KG1 (cell line): ENCODE data around the gene TM4SF4.
"Not testable (repeated sequence)": the region's sequence is repeated elsewhere in the genome, so short reads cannot be mapped to it uniquely, and the experiment has no call there.

Experiments
- DNase-seq: peaks from one replicate; lab custom pipeline; 2025; lab: John Stamatoyannopoulos, UW

The TM4SF4 gene

GRCh38 chr3:149474250-149474817 lies at the start of gene TM4SF4:
TSS of gene TM4SF4 (plus strand) at chr3:149474697. CDS start at chr3:149474878, 181 bp downstream.
- DNase-seq = no peak

DNA sequence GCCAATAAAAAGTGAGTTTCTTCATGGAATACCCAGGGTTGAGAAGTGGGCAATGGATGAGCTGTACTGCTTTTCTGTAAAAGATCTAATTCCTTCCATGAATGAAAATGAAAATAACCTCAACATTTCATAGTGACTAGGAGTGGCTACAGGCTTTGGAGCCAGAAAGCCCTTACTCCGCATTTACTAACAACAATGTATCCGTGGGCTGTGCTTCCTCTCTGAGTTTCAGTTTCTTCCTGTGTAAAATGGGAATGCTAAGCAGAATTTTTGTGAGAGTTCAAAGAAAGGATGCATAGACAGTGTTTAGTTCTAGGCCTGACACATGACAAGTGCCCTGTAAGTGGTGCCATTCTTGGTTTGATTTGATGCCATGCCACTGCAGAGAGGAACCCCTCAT lies 49.6 kb upstream of the TM4SF4 start:
- no peak for DNase-seq

- DNase-seq = no peak
These were observed 48.2 kb upstream of the TM4SF4 start for GRCh38 chr3:149426325-149426724.

- no peak for DNase-seq
These were observed 46.4 kb upstream of the TM4SF4 start for GRCh38 chr3:149428087-149428486.

GRCh38 chr3:149430216-149430615 lies 44.3 kb upstream of the TM4SF4 start:
- DNase-seq = no peak

DNA sequence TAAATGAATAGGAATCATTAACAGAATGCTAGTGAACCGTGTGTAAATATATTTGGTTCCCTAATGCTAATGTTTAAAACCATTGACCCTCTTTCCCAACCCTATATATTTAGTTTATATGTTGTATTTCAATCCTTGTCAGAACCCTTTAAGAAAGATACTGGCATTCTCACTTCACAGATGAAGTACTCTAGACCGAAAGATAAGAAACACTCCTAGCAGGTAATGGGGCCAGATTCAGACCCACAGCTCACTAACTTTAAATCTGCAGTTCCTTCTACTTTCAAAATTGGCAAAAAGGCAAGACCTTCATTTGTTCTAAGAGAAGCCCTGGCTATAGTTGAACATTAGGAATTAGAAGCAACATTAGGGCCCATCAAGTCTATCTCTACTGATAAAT lies 42.3 kb upstream of the TM4SF4 start:
- DNase-seq = no peak

- no peak for DNase-seq
These were observed 38.3 kb upstream of the TM4SF4 start for GRCh38 chr3:149435996-149436885.

- DNase-seq = no peak
These were observed 37.2 kb upstream of the TM4SF4 start for GRCh38 chr3:149437286-149437685.

DNA sequence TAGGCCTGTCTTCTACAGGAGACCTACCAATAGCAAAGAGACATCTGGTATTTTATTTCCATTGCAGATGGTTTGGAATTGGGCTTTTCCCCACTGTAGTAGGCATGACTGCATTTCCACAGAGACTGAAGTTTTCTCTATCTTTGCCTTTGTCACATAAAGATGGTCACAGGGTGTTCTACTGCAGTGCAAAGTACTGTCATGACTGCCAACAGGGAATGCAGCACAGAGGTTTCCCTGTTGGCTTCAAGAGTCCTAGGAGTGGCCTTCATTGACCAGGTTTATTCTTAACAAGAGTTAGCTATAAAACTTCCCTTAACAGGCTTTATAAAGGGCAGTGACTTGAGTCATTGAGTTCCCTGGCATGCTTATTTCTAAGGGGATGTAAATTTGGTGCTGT lies 36.8 kb upstream of the TM4SF4 start:
- DNase-seq = no peak

DNA sequence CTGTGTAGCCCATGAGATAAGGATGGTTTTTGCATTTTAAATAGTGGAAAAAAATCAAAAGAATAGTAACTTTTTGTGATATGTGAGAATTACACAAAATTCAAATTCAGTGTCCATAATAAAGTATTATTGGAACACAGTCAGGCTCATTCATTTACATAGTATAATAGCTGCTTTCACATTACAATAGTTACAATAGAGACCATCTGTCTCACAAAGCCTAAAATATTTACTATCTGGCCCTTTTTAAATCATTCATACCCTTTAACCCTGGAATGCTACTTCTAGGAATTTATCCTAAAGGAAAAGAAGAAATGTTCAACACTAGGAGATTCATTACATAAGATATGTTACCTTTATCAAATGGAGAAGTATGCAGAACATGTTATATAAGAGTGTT lies 35.5 kb upstream of the TM4SF4 start:
- no peak for DNase-seq

DNA sequence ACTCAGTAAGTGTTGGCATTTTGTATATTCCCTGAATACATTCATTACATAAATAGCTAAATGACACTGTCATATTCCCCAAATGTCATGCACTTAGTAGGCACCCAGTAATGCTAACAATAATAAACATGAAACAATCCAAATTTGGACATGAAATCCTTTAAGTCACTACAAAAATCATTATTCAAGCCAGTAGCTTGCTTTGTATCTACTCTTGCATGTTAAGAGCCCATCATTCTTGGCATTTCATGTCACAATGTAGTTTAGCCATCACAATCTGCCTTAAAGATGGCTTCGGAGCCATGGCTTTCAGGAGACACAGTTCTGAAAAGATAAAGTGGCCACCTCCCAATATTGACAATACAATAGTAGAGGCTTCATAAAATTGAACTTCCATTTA lies 32.9 kb upstream of the TM4SF4 start:
- DNase-seq = no peak

DNA sequence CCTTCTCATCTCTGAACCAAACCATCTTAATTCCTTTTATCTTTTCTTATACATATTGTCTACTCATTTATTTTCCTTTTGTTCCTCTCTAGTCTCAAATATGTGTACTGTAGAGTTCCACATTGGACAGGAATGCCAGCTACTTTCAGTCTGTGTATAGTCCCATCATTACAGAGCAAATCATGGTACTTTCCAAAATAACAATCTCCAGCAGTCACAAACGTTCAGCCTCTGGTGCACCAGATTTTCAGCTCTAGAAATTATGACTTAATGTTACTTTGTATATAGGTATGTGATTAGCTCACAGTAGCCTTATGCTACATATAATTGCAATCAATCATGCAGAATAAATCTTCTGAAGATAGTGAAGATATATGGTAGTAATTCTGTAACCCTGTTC lies 32.5 kb upstream of the TM4SF4 start:
- no peak for DNase-seq

DNA sequence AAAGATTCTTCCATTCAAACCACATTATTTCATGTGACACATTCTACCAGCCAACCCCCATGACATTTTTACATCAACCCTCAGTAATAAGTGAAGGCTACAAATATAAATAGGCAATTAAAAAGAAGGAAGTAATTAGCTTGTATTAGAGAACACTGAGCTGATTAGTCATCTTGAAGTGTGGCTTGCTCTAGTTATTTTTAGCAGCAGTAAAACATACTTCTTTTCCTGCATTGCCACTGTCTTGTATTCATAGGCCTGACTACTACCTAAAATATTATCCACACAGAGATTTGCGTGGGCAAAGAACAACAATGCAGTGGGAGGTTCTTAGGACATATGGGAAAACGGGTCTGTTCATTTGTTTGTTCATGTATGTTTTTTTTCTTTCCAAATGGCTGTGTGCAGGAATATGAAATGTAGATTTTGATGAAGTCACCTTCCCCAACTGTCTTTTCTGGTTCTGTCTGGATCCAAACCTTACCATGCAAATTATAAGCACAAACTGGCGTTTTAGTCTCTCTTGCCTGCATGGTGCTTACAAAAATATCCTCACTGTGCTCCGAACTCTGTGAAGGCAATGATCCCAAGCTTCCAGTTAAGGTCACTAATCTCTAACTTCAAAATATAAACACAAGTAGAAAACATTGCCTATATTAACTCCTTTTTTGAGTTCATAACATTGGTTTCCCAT lies 31.5 kb upstream of the TM4SF4 start:
- no peak for DNase-seq

GRCh38 chr3:149443545-149443912 lies 31.0 kb upstream of the TM4SF4 start:
- DNase-seq = no peak

GRCh38 chr3:149444867-149445266 lies 29.6 kb upstream of the TM4SF4 start:
- DNase-seq = not testable (repeated sequence)

DNA sequence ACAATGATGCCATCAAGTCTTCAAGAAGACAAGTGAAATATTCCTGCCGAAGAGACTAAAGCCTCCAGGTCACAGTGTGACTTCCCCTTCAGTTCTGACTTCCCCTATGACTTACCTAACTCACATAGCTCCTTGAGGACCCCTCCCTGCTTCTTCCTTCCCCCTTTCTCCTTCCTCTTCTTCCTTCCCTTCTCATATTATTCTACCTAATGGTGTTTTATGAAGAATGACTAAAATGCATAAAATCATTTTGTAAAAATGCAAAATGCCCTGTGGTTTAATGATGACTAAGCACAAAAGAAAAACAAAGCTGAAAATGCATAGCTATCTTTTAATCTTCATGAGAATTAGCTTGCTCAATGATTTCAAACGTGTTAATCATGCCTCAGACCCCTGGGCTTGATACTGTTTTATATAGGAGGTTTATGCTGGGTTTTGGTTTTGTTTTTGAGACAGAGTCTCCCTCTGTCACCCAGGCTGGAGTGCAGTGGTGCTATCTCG lies 26.1 kb upstream of the TM4SF4 start:
- DNase-seq = peak; percentile 32

- no peak for DNase-seq
These were observed 25.3 kb upstream of the TM4SF4 start for GRCh38 chr3:149449182-149449581.

DNA sequence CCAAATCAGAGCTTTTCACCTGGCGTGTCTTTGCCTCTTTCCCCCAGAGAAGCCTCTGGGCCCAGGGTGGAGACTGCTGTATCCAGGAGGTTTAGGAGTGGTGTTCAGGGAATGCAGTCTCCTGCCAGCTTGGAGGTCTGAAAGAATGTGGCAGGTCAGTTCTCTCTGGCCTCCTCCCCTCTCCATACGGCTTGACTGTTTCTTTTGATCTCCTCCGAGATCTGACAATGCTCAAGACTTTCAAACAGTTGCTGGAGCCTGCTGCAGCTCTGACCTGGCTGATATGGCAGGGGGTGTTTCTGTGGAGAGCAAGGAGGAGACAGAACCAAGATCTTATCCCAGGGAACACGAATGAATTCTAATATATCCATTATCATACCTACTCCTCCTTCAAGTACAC lies 24.7 kb upstream of the TM4SF4 start:
- no peak for DNase-seq

- DNase-seq = no peak
These were observed 24.2 kb upstream of the TM4SF4 start for GRCh38 chr3:149450281-149450680.

- DNase-seq = no peak
These were observed 22.5 kb upstream of the TM4SF4 start for GRCh38 chr3:149452036-149452435.

GRCh38 chr3:149453140-149453805 lies 21.2 kb upstream of the TM4SF4 start:
- no peak for DNase-seq

DNA sequence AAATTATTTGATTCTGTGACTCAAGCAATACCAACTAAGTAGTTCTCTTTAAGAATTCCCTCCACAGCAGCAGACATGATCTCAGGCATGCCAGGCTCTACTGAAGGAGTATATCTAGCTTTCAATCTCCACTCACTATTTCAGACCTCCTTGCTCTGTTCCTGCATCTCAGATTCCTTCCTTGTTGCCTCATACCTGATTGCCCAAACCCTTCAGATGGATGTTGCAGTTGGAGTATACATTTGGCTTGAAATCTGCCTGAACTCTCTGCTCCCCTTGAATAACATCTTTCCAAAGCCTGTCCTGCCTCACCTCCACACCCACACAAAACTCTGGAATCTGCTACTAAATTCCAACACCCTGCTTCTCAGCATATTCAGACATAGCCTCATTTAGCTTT lies 19.8 kb upstream of the TM4SF4 start:
- no peak for DNase-seq
